Stimulated activated CD4-positive, alpha-beta T cell treated with anti-CD3 and anti-CD28 coated beads, TNF-alpha, amount 100 ng/mL, for 48 hours (primary cell): ENCODE results near the gene APOO.
"Not testable (repeated sequence)": the region's sequence is repeated elsewhere in the genome, so short reads cannot be mapped to it uniquely, and the experiment has no call there.

Experiments
- DNase-seq, 3 donors: peaks; one replicate each; pipeline ENCODE4 v3.0.0-alpha.2; 2020; ENCODE audit warnings: low read depth in 3 of 3

Gene APOO

DNA sequence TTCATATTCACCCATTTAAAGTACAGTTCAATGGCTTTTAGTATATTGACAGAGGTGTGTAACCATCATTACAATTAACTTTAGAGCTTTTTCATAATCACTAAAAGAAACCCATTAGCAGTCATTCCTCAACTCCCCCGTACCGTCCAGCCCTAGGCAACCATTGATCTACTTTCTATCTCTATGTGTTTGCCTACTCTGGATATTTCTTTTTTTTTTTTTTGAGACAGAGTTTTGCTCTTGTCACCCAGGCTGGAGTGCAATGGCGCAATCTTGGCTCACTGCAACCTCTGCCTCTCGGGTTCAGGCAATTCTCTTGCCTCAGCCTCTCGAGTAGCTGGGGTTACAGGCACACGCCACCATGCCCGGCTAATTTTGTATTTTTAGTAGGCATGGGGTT lies 48.5 kb downstream of the APOO start:
- not testable (repeated sequence) for DNase-seq

DNA sequence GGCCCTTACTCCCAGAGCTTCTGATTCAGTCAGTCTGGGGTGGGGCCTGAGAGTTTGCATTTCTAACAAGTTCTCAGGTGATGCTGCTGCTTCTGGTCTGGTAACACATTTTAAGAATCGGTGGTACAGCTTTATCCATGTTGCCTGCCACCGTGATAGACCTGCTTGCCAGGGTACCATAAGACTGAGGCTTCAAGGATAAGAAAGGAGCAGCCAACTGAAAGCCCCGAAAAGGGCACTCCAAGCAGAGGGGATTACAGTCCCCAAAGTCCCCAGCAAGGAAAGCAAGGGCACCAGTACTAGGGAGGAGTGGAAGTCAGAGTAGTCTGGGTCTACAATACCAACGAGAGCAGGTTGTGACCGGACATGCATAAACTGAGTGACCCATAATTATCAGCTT lies 49.8 kb downstream of the APOO start:
- no peak for DNase-seq

DNA sequence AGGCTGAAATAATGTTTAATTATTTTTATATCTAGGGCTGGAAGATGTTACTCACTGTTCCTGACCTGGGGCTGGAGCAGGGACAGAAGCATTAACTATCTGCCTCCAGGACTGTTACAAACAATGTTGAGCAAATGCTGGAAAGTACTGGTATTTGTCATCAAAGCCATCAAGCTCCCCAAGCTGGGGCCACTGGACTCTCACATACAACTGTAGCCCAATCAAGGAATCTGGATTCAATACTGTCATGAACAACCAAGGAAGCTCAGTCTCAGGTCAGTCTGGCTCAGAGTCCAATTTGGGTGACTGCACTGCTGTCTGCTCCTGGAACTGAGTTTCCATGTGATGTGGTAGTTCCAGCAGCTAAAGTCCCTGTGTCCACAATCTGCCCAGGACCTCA lies 50.4 kb downstream of the APOO start:
- DNase-seq: no peak

DNA sequence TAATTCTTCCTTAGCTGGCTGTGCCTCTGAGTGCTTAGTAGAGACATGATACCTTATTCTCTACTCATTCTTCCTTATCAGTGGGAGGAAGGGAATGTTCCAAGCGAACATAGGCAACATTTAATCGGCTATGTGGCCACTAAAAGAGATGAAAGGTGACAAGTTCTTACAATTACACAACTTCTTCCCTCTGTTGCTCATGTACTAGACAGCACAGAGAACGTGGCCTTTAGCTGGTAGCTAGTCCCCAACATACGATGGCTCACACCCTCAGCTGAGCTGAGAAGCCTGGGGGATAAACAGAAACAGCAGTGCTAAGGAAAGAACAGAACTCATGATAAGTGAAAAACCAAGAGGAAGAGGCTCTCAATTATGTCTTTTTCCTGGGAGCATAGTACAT lies 52.2 kb downstream of the APOO start:
- no peak for DNase-seq

DNA sequence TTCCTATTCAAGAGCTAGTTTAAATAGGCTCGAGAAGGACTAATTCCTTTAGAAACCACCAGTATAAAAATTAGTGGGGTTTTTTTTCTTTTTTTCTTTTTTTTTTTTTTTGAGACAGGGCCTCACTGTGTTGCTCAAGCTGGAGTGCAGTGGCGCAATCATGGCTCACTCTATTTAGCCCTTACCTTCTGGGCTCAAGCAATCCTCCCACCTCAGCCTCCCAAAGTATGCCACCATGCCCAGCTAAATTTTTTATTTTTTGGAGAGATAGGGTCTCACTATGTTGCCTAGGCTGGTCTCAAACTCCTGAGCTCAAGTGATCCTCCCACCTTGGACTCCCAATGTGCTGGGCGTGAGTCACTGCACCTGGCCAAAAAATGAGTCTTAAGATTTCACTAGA lies 52.8 kb downstream of the APOO start:
- DNase-seq: no peak

DNA sequence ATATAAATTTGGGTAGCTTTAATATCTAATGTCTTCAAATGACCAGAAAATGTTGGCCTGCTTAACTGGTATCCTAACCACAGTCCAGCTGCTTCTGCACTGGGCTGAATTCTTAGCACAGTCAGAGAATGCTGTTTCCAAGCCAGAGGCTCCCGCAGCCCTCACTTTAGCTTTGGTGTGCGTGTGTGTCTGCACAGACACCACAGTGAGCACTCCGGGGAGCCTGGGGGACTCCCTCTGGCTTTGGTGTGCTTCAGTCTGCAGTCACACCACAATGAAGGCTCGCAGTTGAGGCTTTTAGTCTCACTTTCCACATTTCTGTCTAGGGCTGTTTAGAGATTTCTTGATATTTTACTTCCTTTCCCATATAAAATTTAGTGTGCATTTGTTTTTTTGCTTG lies 53.6 kb downstream of the APOO start:
- DNase-seq: no peak

DNA sequence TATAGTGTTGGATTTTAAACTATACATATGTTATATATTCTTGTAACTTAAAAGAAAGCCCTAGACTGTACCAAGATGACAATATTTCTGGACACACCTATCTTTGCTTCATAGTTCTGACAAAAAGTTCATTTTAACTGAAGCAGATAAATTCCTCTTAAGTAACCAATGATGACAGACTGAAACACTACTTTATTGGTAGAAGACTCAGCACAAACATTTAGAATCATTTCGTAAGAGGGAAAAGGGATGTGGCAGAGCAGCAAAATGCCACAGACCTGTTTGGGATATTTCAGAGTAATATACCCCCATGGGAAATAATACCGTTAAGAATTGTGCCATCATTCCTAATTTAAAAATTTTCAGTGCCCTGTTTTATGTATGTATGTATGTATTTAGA lies 56.2 kb downstream of the APOO start:
- no peak for DNase-seq

DNA sequence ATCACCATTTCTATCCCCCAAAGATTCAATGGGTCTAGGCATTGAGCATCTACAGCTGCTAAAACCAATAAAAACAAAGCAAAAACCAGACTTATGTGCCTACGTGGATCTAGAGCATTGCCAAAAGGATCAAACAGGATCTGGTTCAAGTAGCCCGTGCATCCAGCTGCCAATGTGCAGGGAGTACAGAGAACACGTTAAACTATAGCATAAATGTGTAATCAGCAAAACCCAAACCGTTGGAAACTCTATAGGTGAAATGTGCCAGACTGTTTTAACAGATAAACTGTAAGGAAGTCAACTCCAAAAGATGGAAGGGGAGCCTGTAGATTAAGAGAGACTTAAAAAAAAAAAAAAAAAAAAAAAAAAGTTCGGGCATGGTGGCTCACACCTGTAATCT lies 58.5 kb downstream of the APOO start:
- no peak for DNase-seq

DNA sequence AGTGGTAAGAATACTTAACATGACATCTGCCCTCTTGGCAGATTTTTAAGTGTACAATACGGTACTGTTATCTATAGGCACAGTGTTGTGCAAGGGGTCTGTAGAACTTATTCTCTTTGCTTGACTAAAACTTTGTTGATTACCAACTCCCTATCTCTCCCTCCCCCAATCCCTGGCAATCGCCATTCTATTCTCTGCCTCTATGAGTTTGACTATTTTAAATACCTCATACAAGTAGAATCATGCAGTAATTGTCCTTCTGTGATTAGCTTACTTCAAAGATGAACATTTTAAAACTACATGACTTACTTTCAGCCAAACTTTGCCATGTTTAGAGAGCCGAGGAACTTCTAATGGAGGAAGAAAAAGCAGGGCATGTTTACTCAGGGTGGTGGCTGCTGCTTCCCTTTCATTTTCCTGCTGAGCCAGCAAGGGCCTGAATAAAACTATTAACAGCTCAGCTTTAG lies 62.4 kb downstream of the APOO start:
- no peak for DNase-seq

DNA sequence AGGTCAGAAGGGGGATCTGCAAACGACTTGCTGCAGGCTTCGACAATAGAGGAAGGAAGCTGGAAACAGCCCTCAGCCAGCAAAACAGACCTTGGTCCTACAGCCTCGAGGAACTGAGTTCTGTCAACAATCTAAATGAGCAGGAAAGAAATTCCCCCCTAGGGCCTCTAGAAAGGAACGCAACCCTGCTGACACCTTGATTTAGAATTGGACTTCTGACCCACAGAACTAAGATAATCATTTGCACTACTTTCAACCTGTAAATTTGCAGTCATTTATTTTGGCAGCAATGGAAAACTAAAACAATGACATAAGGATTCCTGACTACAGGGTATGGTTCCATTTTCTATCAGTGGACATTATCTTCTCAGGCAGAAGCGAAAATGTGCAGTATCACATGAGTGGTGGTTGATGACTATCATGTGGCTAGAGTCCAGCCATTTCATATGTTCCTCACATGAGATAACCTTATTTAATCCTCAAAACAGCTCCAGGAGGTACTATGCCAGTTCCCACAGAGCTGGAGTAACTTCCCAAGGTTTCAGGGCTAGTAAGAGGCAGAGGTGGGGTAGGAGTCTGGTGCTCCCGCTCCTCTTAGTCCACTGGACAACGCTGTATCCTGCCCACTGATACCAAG lies 63.1 kb downstream of the APOO start:
- no peak for DNase-seq

DNA sequence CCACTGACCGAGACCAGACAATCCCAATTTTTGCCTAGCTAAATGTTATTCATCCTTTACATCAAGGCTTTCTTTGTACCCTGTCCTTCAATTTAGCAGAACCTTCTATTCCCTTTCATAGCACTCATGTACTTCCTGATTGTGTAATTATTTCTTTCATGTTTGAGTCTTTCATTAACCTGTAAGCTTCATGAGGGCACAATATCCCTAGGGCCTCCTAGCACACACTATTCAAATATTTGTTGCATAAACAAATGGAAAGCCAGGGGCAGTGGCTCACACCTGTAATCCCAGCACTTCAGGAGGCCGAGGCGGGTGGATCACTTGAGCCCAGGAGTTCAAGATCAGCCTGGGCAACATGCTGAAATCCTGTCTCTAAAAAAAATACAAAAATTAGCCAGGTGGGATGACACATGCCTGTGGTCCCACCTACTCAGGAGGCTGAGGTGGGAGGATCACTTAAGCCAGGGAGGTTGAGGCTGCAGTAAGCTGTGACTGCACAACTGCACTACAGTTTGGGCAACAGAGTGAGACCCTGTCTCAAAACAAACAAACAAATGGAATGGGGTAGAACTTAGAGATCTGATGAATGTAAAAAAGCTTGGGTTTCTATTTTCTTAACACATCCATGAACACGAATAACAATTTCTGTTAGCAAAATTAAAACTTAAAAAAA lies 65.8 kb downstream of the APOO start:
- no peak for DNase-seq

DNA sequence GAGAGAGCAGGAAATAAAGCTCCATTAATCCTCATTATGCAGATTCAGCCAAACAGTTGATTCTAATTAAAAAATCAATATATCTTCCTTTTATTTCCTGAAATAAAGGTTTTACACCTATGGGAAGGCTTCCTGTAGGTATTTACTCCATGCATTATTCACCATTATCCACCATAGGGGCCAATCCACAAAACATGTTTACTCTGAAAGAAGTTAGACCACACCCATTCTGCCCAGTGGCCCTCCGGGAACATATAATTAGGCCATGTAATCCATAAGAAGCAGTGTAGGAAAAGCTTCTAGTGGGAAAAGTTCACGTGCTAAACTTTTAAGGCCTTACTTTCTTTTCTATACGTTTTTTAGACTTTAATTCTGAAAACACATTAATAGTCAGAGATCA lies 67.1 kb downstream of the APOO start:
- no peak for DNase-seq

DNA sequence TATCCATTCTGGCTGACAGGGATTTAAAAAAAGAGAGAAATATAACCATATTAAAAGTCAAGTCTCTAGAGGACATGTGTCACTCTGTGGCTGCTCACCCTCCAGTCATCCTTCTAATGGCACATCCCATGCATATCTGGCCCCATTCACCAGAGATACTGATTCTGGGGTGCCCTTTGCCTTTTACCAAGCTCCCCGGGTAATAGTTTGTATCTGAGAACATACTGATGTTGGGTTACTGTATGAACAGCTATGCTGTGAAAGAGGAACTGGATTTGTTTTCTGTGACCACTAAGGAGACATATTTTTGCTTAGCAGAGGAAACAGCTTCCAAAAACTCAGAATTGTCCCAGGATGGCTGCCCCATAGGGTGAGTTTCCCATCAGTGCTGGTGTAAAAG lies 68.8 kb downstream of the APOO start:
- DNase-seq: no peak

DNA sequence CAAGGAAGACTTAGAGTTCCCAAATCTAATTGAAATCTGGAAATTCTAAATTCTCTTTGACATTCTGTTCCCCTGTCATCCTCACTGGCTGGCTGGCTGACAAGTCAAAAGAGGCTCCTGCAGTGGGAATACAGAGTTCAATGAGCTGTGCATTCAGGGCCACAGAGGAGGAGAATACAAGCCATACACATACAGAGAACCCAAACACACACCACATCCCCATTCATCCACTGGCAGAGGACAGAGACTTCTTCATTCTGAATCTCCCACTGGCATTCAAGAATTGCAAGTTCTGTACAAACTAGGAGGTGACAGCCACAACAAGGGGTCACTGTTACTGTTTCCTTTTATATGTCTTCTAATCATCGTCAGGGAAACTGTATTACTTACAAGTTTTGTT lies 75.0 kb downstream of the APOO start:
- DNase-seq: no peak

DNA sequence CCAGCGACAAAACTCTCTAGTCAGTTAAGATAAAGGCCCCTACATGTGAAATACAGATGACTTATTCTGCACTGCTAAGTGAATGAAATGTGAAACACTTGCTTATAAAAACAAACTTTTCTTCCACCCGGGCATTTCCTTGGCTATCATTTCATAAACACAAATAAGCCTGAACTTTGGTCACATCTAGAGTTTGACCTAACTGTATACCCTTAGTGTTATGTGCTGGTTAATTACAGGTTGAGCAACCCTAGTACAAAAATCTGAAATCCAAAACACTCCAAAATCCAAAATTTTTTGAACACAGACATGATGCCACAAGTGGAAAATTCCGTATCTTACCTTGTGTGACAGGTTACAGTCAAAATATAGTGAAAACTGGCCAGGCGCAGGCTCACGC lies 78.9 kb downstream of the APOO start:
- no peak for DNase-seq

DNA sequence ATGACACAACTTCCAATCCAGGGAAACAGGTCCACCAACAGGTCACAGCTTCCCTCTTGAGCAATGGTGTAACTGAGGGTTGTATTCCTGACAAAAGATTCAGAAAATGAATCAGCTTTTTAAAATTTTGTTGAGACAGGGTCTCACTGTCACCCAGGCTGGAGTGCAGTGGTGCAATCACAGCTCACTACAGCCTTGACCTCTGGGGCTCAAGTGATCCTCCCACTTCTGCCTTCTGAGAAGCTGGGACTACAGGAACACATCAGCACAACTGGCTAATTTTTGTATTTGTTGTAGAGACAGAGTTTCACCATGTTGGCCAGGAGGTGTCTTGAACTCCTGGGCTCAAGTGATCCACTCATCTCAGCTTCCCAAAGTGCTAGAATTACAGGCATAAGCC lies 81.1 kb downstream of the APOO start:
- DNase-seq: no peak

DNA sequence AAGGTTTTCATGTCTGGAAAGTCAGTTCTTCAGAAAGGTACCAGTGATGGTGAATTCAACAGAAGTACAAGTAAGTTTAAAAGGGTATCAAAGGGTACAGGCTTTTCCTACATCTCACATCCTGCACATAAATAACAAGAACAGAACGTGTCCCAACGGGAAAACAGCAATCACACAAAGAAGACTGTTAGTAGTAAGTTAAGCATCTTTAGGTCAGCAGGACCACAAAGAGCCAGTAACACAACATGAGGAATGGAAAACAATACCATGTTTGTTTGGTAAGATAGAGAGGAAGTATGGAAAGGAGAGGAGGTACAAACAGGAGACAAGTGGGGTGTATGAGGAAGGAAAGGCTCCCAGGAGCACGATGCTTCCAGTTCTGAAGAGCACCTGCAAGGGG lies 81.5 kb downstream of the APOO start:
- no peak for DNase-seq

DNA sequence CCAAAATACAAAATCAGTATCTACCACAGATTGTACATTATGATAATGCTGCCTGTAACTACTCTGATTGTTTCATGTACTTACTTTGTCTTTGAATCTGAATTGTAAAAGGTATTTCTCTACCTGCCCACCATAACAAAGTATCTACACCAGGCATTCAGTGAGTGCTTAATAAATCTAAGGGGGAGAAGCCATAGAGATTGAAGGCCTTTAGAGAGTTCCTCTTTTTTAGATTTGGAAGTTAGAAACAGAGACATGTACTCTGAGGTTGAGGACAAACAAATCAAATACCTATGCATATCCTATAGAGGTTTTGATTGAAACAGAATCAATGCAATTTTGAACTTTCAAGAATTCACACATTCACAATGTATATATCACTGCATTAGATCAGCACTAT lies 82.1 kb downstream of the APOO start:
- DNase-seq: no peak

DNA sequence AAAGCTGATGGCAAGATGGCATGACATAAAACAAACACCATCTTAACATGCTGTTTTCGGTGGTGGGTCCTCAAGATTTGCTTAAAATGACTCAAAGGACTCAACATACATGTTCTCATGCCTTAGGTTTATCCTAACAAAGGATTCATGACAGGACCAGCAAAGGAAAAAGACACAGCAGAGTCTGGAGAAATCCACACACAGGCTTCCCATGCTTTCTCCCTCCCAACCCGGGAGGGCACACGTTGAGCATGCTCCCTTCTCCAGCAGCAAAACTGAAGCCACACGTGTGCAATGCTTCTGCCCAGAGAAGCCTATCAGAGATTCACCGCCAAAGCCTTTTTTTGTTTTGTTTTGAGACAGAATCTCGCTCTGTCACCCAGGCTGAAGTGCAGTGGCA lies 84.9 kb downstream of the APOO start:
- no peak for DNase-seq

DNA sequence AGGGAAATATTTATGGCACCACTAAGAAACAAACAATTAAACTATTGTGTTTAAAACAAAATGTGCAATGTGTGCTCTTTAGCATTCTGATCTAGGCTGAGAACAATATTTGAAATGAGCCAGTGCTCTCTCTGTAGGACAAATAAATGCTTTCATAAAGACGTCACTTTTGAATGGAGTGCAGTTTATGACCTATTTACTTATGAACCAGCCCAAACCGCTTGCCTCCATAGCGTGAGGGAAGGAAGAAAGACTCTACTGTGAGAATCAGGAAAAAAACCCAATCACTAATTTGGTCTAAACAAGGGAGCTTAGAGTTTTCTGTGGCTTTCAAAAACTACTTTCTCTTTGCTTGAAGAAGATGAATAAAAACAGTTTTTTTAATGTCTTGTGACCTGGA lies 85.3 kb downstream of the APOO start:
- DNase-seq: no peak

DNA sequence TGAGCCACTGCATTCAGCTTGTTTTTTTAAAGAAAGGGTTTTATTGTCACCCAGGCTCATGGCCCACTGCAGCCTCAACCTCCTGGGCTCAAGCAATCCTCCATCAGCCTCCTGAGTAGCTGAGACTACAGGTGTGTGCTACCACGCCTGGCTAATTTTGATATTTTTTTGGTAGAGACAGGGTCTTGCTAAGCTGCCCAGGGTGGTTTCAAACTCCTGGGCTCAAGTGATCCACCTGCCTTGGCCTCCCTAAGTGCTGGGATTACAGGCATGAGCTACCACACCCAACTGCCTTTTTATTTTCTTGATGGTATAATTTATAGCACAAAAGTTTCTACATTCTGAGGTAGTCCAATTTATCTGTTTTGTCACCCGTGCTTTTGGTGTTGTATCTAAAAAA lies 85.9 kb downstream of the APOO start:
- DNase-seq: no peak

DNA sequence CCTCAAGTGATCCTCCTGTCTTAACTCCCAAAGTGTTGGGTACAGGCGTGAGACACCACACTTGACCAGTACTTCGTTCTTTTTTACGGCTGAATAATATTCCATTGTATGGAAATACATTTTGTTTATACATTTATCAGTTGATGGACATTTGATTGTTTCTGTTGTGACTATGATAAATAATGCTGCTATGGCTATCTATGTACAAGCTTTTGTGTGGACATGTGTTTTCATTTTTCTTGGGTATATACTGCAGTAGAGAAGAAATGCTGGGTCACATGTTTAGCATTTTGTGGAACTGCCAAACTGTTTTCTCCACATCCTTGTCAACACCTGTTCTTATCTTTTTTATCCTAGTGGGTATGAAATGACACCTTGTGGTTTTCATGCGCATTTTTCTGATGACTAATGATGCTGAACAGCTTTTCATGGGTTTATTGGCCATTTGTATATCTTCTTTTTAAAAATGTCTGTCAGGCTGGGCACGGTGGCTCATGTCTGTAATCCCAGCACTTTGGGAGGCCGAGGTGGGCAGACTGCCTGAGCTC lies 87.4 kb downstream of the APOO start:
- DNase-seq: no peak

DNA sequence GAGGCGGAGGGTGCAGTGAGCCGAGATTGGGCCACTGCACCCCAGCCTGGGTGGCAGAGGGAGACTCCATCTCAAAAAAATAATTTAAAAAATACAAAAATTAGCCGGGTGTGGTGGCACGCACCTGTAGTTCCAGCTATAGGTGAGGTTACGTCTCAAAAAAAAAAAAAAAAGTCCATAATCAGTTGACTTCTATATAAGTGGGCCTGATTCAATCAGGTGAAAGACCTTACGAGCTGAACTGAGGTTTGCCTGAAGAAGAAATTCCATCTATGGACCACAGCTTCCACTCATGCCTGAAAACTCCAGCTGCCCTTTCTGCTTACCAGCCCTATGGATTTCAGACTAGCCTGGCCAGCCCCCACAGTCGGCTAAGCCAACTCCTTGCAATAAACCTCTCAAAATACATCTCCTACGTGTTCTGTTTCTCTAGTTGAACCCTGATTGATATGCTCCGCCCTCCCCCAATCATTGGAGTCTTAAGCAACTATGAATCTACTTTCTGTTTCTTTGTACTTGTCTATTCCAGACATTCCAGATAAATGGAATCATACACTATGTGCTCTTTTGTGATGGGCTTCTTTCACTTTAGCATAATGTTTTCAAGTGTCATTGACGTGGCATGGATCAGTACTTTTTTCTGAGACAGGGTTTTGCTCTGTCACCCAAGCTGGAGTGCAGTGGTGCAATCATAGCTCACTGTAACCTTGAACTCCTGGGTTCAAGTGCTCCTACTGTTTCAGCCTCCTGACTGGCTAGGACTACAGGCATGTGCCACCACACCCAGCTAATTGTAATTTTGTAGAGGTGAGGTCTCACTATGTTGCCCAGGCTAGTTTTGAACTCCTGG lies 88.1 kb downstream of the APOO start:
- no peak for DNase-seq
